ENCODE measurements around the gene NOTUM. TPM values are rescaled to one million over a fixed set of nuclear protein-coding genes. Genes with fewer than 3 reads are reported as not detected.
A peak's percentile ranks its signal among the peaks of the same experiment; 100 is the strongest.

Gene NOTUM
- total and polyA plus RNA-seq, 9 of the 15 experiments (the other 6 are each of a cell fraction or from before 2014, with no cell fraction given): 0.03 to 14.0 (median 4.1) TPM

- no peak for TF ChIP-seq CLOCK (CRISPR knock-in tag; IDR thresholded peaks at IDR 0.05; ENCODE audit: borderline replicate concordance)
- TF ChIP-seq HMGN3 (IDR thresholded peaks at IDR 0.05; ENCODE audit: borderline replicate concordance, extremely low read depth, insufficient read length, low read depth, low read length): peak; percentile 72
- no peak for TF ChIP-seq ETS2 (tag; IDR thresholded peaks at IDR 0.05; ENCODE audit: borderline replicate concordance, poor library complexity, severe bottlenecking)
- no peak for TF ChIP-seq ZKSCAN1 (IDR thresholded peaks at IDR 0.05; ENCODE audit: low read depth, low read length)
- TF ChIP-seq RHOXF2B (CRISPR knock-in tag; conservative IDR thresholded peaks at IDR 0.05): no peak
- TF ChIP-seq CTCF (IDR thresholded peaks at IDR 0.05 in 2 of 3, conservative IDR thresholded peaks at IDR 0.05 in 1 of 3; ENCODE audit: insufficient read depth in 2 of 3, low read depth in 1 of 3, low read length in 3 of 3): peak in 1 of 3 experiments; percentile 15; a peak in 2 of 6 replicates
- TF ChIP-seq TCF3 (CRISPR knock-in tag; IDR thresholded peaks at IDR 0.05): no peak
- no peak for TF ChIP-seq NFIC (IDR thresholded peaks at IDR 0.05)
- TF ChIP-seq SIRT6 (IDR thresholded peaks at IDR 0.05; ENCODE audit: low read depth, low read length): no peak
- TF ChIP-seq ARID3B (CRISPR knock-in tag; IDR thresholded peaks at IDR 0.05; ENCODE audit: borderline replicate concordance): no peak
- TF ChIP-seq E2F6 (IDR thresholded peaks at IDR 0.05; ENCODE audit: borderline replicate concordance in 1 of 2, extremely low read depth in 1 of 2, insufficient read depth in 1 of 2, insufficient read length in 1 of 2, low read depth in 1 of 2, low read length in 1 of 2, poor library complexity in 1 of 2, severe bottlenecking in 1 of 2): peak in 1 of 2 experiments; percentile 51
- 0 out of 2 replicates have a peak, but pooled peaks have one; percentile 35 for TF ChIP-seq ARID4B (CRISPR knock-in tag; IDR thresholded peaks at IDR 0.05)
- no peak for TF ChIP-seq KLF13 (tag; IDR thresholded peaks at IDR 0.05; ENCODE audit: borderline replicate concordance, low read depth)
Measured at GRCh38 chr17:81911277-81911961, 49.6 kb downstream of the NOTUM start, which contains the start of gene PCYT2 (continued).
